SK-N-SH (cell line): Measurements from ENCODE around the gene ASTN2.

Source experiments
- EZH2phosphoT487 ChIP-seq: fragments of 200-600 bp; sonication (generic); IDR thresholded peaks from 2 replicates; pipeline ENCODE4 v1.6.1; 2017; ENCODE audit warnings: low read depth, mixed run types, mild to moderate bottlenecking, antibody characterized with exemption, moderate library complexity, borderline replicate concordance
- NRF1 ChIP-seq: IDR thresholded peaks from 2 replicates; pipeline ENCODE4 v1.6.1; 2012; ENCODE audit warnings: low read depth, mild to moderate bottlenecking, low read length
- POLR2AphosphoS5 ChIP-seq: IDR thresholded peaks from 2 replicates; pipeline ENCODE4 v1.6.1; 2012; ENCODE audit warnings: low read depth, low read length
- RCOR1 ChIP-seq: fragments of 150-350 bp; IDR thresholded peaks from 2 replicates; pipeline ENCODE4 v1.6.1; 2017; ENCODE audit warnings: antibody characterized with exemption, low read length
- YY1 ChIP-seq: IDR thresholded peaks from 2 replicates; pipeline ENCODE4 v1.4.0; 2012; ENCODE audit warnings: low read depth, mild to moderate bottlenecking
- TF ChIP-seq, protein P1 (sequence below): fragments of 200-600 bp; sonication (generic); IDR thresholded peaks from 2 replicates; pipeline ENCODE4 v1.6.1; 2017; ENCODE audit warnings: antibody characterized with exemption, mild to moderate bottlenecking, moderate library complexity
- TF ChIP-seq, protein P2 (sequence below): IDR thresholded peaks from 2 replicates; pipeline ENCODE4; 2012
- TF ChIP-seq, protein P3 (sequence below): IDR thresholded peaks from 2 replicates; pipeline ENCODE4 v1.6.1; 2012; ENCODE audit warnings: mild to moderate bottlenecking, low read depth, low read length, moderate library complexity

DNA sequence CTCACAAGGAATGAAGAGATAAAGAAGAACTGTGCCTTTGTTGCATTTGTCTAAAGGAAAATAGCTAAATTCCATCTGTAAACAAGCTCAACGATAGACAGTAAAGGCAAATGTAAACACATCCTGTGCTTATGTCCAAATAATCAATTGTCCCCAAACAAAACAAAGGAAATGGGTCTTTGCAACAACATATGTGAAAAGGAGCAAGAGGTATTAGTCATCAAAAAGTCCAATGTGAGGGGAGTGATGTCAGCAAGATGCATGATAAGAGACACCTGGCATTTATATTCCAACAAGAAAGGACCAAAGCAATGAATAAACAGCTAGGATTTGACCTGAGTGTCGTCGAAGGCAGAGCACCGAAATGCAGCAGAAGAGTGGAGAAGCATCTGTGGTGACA, 209.1 kb downstream of the ASTN2 start:
- TF ChIP-seq, protein P1, sequence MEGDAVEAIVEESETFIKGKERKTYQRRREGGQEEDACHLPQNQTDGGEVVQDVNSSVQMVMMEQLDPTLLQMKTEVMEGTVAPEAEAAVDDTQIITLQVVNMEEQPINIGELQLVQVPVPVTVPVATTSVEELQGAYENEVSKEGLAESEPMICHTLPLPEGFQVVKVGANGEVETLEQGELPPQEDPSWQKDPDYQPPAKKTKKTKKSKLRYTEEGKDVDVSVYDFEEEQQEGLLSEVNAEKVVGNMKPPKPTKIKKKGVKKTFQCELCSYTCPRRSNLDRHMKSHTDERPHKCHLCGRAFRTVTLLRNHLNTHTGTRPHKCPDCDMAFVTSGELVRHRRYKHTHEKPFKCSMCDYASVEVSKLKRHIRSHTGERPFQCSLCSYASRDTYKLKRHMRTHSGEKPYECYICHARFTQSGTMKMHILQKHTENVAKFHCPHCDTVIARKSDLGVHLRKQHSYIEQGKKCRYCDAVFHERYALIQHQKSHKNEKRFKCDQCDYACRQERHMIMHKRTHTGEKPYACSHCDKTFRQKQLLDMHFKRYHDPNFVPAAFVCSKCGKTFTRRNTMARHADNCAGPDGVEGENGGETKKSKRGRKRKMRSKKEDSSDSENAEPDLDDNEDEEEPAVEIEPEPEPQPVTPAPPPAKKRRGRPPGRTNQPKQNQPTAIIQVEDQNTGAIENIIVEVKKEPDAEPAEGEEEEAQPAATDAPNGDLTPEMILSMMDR, result no peak
- no peak for TF ChIP-seq EZH2phosphoT487
- no peak for TF ChIP-seq POLR2AphosphoS5
- TF ChIP-seq YY1, result no peak
- TF ChIP-seq RCOR1, result no peak
- TF ChIP-seq, protein P2, sequence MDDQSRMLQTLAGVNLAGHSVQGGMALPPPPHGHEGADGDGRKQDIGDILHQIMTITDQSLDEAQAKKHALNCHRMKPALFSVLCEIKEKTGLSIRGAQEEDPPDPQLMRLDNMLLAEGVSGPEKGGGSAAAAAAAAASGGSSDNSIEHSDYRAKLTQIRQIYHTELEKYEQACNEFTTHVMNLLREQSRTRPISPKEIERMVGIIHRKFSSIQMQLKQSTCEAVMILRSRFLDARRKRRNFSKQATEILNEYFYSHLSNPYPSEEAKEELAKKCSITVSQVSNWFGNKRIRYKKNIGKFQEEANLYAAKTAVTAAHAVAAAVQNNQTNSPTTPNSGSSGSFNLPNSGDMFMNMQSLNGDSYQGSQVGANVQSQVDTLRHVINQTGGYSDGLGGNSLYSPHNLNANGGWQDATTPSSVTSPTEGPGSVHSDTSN, result no peak
- TF ChIP-seq, protein P3, sequence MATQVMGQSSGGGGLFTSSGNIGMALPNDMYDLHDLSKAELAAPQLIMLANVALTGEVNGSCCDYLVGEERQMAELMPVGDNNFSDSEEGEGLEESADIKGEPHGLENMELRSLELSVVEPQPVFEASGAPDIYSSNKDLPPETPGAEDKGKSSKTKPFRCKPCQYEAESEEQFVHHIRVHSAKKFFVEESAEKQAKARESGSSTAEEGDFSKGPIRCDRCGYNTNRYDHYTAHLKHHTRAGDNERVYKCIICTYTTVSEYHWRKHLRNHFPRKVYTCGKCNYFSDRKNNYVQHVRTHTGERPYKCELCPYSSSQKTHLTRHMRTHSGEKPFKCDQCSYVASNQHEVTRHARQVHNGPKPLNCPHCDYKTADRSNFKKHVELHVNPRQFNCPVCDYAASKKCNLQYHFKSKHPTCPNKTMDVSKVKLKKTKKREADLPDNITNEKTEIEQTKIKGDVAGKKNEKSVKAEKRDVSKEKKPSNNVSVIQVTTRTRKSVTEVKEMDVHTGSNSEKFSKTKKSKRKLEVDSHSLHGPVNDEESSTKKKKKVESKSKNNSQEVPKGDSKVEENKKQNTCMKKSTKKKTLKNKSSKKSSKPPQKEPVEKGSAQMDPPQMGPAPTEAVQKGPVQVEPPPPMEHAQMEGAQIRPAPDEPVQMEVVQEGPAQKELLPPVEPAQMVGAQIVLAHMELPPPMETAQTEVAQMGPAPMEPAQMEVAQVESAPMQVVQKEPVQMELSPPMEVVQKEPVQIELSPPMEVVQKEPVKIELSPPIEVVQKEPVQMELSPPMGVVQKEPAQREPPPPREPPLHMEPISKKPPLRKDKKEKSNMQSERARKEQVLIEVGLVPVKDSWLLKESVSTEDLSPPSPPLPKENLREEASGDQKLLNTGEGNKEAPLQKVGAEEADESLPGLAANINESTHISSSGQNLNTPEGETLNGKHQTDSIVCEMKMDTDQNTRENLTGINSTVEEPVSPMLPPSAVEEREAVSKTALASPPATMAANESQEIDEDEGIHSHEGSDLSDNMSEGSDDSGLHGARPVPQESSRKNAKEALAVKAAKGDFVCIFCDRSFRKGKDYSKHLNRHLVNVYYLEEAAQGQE, result no peak
- no peak for TF ChIP-seq NRF1
